Activated CD4-positive, alpha-beta T cell treated with anti-CD3 and anti-CD28 coated beads, Interleukin-2, amount 50 U/mL, for 1 hour (primary cell): Measurements from ENCODE around the gene CAMTA1.
"Not testable (repeated sequence)": the region's sequence is repeated elsewhere in the genome, so short reads cannot be mapped to it uniquely, and the experiment has no call there.

Source experiments
- DNase-seq: peaks from one replicate; pipeline ENCODE4 v3.0.0-alpha.2; 2020

CAMTA1 gene

DNA sequence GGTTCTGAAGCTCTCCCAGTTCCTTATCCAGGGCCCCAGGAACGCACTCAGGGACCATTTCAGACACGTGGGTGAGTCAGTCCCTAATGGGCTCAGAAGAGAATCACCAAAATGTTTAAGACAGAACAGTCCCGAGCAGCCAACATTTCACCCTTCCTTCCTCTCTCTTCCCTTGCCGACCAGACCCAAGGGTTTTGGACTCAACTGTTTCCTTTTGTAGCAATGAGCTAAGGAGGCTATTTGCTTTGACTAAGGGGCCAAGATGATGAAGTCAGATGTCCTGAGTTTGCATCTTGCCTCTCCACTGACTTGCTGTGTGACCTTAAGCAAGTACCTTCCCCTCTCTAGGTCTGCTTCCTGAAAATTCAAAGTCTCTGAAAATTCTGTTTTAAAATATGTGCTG is 513.5 kb downstream of the CAMTA1 start:
- no peak for DNase-seq

DNA sequence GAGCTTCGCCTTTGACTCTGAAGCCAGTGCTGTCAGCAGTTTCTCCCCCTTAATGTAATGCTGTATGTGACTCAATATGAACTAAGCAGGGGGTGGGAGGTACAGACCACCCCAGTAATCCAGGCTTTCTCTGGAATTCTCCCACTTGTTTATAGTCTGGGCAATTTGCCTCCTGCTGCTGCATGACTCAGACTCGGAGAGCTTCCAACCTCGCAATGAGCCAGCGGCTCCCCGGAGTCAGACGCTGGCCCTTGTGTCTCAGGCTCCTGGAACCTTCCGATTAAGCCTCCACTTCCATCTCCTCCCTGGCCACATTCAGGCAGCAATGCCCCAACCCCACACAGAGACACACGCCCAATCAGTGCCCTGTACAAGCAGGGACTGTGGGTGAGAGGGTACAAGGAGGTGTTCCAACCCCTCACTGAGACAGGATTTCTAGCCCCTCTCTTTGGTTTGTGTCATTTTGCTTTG is 514.1 kb downstream of the CAMTA1 start:
- DNase-seq: no peak

DNA sequence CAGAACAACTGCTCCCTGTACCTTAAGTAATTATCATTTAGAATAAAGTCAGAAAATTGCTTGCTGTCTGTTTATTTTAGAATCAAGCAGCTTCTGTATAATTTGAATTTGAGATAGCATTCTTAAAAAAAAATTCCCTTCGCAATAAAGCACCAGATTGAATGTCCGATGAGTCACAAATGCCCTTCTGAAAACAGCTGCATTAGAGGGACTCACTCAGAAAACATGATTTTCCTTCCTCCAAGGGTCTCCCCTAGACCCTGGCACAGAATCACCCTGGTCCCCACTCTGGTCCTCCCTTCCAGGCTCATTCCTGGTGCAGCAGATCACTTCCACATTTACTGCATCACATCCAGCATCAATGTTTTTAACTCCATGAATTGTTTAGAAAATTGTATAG is 514.7 kb downstream of the CAMTA1 start:
- DNase-seq: no peak

DNA sequence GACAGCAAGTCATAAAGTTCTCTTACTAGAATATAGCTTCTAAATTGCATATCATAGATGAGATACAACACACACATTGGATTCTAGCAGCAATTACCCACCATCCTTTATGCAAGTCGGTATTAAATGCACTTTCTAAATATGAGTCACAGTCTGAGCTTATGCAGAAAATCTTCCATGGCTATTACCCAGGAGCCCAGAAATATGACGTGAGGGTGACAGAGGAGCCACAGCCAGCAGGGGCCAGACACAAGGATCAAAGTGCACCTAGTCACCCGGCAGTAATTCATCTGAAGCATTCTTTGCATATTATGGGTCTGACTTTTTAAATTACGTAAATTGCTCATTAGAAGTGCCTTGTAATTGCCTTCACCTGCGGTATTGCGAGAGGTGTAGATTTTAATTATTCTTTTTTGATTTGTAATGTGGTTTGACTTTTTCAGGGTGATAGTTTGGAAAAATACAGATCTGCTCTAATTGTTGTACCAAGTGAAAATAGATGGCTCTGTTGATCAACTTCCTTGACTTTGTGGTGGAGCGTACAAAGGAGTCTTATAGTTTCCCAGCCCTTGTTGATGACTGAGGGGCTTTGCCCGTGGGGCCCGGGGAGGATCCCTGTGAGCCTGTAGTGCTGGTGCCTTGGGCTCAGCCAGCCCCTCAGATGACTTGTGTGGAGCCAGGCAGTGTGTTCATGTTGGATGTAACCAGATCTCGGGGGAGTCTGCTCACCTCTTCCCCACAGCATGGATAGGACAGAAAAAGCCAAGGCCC is 515.8 kb downstream of the CAMTA1 start:
- DNase-seq: no peak

DNA sequence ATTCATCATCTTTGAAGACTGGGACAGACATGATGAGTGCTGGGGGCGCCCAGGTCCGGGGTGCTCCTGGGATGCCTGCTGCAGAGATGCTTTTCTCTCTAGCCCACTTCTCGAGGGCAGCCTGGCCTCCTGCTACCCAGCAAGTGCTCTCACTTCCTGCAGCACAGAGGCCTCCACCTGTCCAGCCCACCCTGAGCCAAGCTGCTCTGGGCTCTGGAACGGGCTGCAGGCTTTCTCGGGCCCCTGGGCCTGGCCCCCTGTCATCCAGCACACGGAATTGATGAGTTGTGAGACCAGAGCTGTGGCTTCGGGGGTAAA is 516.4 kb downstream of the CAMTA1 start:
- no peak for DNase-seq

DNA sequence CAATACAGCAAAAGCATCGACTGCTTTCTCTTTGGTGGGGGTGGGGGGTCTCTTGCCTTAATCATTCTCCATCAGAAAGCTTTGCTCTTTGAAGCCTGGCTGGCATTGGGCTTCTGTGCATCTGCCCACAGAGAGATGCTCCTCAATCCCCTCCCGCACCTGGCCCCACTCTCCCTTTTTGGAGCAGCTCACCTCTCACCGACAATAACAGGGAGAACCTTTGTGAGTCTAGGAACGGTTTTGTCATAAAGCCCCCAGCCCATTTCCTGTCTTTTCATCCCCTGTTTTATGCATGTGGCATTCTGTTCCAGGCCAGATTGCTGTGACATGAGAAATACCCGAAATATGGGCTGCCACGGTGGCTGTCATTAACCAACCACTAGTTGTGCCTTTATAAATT is 516.9 kb downstream of the CAMTA1 start:
- no peak for DNase-seq

DNA sequence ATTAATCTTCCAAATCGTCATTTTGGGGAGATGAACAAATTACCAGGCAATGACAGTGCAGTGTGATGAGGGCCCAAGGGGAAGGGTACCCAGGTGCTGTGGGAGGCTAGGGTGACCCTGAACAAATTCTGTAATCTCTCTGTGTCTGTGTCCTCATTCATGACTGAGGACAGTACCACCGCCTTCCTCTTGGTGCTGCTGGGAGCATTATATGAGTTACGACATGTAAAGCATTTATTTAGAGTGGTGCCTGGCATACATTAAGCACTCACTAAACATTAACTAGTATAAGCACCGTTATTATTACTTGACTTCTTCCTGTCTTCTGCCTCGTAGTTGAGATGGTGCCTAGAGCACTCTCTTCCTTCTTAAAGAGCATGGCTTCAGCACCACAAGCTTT is 517.6 kb downstream of the CAMTA1 start:
- DNase-seq: no peak

DNA sequence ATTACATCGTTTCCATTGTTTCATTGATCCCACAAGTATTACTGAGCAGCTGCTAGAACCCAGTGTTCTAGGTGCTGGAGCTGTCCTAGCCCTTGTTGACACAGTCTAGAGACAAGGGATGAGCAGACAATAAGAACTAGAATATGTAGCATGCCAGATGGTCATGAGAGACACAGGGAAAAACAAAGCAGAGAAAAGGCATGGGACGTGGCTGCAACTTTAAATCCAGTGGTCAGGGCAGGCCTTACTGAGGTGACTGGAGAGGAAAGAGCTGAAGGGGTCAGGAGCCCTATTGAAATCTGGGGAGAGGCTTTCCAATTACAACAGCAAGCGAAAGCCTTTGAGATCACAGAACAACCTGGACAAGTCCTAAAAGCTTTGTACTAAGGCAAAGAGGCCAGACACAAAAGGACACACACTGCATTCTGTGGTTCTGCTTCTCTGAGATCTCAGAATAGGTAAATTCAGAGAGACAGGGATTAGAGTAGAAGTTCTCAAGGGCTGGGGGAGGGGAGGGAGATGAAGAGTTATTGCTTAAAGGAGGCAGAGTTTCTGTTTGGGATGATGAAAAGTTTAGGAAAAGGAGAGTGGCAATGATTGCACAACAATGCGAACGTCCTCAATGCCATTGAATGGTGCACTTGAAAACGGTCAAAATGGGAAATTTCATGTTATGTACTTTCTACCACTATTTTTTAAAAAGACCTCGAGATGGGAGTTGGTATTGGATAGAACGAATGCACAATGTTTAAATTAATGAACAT is 518.5 kb downstream of the CAMTA1 start:
- no peak for DNase-seq

DNA sequence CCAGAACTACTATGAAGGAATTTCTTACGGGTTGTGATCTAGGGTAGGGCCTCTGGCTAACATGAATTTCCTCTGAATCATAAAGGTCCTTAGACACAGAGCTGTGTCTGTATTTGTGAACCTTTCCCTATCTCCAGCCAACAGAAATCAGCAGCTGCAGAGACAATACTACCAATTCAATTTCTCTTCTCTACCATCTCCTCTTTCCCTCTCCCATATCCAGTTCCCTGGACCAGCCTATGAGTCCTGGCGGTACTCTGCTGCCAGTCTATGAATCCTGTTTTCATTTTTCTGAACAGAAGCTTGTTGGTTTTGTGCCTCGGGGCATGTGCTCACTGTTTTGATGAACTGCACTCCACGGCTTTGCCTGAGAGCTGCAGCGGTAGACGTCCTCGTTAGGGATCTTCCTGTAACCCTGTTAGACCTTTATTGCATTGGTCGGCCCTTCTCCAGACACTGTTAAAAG is 527.9 kb downstream of the CAMTA1 start:
- no peak for DNase-seq

DNA sequence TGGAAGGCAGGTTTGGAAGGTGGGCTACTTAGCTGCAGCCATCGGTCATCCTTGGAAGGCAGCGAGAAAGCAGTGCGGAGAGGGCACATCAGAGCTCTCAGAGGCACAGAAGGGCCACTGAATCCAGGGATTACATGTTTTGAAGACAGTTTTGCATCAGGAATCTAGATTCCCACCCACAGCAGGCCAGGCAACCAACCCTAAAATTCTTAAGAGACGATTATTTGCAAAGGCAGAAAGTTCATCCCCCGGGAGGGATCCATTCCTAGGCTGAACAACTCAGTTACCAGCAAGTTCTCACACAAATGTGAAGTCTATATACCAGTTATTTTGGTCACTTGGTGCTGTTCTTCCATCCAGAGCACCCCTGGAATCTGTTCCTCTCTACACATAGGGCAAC is 528.6 kb downstream of the CAMTA1 start:
- no peak for DNase-seq

DNA sequence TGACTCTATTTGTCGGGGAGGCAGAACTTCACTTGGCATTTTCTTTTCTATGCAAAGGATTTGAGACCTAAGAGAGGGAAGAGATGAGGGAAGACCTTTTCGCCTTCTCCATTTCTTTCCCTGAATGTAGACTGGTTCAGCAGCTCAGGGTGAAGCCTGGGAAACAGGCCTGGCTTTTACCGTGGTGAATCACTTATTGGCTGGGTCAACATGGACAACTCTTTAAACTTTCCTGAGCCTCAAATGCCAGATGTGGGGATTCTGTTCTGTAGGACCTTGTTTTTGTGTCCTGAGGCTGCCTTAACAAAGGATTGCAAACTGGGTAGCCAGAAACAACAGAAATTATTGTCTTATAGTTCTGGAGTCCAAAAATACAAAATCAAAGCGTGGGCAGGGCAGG is 530.1 kb downstream of the CAMTA1 start:
- no peak for DNase-seq

DNA sequence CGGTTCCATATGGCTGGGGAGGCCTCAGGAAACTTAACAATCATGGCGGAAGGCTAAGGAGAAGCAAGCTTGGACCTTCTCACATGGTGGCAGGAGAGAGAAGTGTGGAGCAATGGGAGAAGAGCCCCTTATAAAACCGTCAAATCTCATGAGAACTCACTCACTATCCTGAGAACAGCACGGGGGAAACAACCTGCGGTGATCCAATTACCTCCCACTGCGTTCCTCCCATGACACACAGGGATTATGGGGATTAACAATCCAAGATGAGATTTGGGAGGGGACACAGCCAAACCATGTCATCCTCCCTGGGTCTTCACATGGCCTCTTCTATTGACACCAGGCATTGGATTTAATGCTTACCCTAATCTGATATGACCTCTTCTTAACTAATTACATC is 530.7 kb downstream of the CAMTA1 start:
- no peak for DNase-seq

DNA sequence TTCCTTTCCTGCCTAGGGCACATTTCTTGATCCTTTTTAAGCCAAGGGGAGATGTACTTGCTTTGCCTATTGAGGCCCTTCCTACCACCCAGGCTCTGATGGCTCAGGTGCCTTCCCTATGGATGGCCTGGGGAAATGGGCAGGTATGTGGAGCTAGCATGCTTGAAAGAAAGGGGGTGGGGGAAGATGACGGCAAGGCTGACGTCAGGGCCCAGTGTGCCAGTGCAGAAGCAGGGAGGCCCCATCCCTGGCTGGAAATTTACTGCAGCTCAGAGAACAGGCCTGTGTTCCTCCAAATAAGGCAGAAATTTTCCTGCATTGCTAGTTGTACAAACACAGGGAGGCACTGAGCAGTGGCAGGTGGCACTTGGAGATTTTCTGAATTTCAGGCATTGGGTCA is 532.6 kb downstream of the CAMTA1 start:
- no peak for DNase-seq

DNA sequence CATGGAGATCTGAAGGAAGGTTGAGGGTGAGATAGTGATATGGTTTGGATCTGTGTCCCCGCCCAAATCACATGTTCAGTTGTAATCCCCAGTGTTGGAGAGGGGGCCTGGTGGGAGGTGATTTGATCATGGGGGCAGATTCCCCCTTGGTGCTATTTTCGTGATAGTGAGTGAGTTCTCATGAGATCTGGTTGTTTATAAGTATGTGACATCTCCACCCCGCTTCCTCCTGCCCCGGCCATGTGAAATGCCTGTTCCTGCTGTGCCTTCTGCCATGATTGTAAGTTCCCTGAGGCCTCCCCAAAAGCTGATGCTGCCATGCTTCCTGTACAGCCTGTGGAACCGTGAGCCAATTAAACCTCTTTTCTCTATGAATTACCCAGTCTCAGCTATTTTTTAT is 533.9 kb downstream of the CAMTA1 start:
- no peak for DNase-seq

DNA sequence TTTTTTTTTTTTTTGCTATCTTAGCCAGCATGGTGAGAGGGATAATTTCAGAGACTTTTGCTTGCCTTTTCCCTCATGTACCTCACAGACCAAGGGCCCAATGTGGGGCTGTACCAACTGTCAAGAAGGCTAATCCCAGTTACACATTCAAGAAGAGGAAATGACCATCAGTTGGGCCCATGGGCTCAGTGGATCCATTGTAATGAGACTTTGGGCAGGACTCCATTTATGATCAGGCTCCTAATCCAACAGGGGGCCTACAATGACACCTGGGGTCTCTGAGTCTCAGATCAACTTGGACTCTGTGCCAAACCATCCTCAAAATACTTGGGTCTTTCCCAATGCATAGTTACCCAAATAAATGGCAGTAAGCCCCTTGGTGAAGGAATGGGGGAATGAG is 535.4 kb downstream of the CAMTA1 start:
- no peak for DNase-seq

DNA sequence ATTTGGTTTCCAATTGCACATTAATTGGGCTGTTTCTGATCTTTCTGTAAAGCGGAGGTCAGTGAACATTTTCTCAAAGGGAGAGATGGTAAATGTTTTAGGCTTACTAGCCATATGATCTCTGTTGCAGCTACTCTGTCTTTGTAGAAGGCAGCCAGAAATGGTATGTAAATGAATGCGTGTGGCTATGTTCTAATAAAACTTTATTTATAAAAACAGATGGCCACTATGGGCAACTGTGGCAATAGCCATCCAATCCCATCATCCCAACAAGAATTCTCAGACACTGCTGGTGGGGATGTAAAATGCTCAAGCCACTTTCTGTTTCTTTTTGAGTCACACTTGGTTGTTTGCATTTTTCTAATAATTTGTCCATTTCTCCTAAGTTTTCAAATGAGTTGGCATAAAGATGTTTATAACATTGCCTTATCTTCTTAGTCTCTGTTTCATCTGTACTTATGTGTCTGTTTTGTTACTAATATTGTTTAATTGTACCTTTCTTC is 537.1 kb downstream of the CAMTA1 start:
- DNase-seq: no peak

DNA sequence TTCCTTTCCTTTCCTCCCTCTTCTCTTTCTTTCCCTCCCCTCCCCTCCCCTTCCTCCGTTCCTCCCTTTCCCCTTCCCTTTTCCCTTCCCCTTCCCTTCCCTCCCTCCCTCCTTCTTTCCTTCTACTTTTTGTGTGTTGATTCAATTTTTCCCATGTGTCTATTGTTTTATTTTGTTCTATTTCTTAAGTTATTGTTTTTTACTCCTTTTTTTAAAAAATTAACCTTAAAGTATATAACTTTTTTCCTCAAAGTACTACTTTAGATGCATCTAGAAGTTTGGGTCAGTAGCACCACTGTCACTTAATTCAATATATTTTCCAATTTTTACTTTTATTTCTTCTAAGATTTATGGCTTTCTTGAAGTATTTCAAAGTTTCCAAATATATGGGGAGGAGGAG is 537.7 kb downstream of the CAMTA1 start:
- no peak for DNase-seq

DNA sequence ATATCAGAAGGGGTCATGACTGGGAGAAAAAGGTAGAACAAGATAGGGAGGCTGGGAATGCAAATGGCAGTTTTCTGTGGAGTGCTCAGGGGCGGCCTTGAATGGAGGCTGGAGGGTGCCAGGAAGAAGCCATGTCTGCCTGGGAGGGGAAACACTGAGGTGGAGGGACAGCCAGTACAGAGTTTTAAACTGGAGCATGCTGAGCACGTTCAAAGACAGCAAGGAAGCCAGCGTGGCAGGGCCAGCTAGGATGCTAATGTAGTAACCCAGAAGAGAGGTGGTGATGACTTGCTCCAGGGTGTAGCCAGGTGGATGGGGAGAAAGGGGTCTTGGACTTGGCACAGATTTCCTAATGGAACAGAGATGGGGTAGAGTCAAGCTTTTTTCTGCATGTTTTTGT is 540.0 kb downstream of the CAMTA1 start:
- no peak for DNase-seq

DNA sequence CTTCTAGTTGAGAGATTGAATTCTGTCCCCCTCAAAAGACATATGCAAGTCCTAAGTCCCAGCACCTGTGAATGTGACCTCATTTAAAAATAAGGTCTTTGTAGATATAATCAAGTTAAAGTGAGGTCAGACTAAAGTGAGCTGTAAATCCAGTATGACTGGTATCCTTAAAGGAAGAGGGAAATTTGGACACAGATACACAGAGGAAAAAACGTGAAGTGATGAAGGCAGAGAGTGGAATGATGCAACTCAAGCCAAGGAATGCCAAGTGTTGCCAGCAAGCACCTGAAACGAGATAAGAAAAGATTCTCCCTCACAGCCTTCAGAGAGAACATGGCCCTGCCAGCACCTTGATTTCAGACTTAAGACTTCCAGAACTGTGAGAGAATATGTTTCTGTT is 541.1 kb downstream of the CAMTA1 start:
- DNase-seq: no peak

DNA sequence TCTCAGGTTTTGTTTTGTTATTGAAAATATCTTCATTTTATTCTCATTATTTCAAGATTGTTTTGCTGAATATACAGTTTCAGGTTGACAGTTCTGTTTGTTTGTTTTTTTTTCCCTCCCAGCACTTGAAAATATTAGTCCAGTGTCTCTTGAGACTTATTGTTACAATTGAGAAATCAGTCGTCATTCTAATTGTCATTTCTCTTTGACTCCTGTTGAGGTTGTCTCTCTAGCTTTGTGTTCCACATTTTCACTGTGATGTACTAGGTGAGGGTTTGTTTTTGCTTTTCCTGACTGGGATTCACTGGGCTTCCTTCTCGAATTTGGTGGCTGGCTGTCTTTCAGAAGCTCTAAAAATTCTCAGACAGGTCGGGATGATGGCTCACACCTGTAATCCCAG is 542.6 kb downstream of the CAMTA1 start:
- no peak for DNase-seq

DNA sequence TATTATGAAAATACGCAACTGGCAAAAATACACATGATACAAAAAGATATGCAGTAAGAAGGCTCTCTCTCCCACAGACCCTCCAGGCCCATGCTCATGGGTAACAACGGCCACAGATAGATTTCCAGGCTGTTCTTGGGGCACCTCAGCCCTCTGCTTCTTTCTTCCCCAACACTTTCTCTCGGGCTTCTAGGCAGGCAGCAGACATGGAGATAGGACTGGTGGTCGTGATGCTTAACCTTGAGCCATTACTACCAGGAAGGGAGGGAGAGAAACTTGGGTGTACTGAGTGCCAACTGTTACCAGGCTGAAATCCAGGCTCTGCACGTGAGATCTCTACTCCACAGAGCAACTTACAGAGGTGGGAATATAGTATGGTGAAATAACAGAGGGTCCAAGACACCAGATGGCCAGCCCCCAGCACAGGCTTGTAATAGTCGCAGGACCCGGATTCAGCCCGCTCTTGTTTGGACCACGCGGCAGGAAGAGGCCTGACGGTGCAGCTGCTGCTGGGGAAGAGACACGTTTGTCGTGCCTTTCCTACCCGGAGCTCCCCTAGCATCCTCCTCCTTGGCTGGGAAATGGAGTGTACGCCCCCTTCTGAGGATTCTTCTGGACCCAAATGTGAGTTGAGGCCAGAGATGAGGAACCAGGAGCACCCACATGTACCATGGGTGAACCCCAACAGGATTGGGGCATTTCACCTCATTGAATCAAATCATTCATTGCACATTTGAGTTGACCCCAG is 544.8 kb downstream of the CAMTA1 start:
- DNase-seq: no peak

DNA sequence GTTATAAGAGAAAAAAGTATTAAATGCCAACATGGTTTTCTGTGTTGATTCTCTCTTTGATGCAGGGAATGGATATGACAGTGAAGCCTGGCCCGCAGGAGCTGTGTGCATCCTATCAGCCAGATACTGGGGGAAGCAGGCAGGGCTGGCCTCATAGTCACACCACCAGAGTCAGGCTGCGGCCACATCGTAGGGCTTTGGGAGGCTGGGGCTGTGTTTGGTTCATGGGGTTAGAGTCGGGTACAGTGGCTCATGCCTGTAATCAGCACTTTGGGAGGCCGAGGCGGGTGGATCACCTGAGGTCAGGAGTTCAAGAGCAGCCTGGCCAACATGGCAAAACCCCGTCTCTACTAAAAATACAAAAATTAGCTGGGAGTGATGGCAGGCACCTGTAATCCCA is 545.5 kb downstream of the CAMTA1 start:
- DNase-seq: not testable (repeated sequence)

DNA sequence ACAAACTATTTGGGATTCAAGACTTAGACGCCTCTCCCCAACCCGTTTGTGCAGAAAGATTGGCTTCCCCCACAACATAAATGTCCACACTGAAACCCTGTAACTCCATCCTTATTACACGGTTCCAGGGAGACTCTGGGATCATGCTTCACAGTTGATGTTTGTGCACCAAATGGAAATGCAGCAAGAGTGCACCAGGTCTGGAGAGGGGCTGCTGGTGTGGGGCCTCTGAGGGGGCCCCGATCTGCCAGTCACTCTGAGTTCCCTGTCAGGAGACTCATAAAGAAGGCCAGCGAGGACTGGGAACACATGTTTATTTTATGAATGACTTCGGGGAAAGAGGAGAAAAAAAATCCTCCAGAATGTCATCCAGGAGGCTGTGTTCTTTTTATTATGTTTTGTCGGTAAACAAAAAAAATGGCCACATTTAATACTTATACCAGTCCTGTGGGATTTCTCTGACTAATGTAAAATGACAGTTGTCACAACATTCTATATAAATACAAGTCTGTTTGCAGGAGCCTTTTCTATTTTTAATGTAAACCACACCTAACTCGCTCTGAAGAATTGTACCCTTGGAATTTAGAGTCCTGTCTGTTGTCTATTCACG is 546.8 kb downstream of the CAMTA1 start:
- no peak for DNase-seq
